Stimulated activated CD8-positive, alpha-beta memory T cell treated with anti-CD3 and anti-CD28 coated beads, Interleukin-12 subunit alpha, Interleukin-12 subunit beta, amount 100 ng/mL, for 4 hours (primary cell): ENCODE results near the gene DCP2.

Source experiments
- DNase-seq: peaks from one replicate; pipeline ENCODE4 v3.0.0-alpha.2; 2020; ENCODE audit warnings: low read depth

DCP2 gene

DNA sequence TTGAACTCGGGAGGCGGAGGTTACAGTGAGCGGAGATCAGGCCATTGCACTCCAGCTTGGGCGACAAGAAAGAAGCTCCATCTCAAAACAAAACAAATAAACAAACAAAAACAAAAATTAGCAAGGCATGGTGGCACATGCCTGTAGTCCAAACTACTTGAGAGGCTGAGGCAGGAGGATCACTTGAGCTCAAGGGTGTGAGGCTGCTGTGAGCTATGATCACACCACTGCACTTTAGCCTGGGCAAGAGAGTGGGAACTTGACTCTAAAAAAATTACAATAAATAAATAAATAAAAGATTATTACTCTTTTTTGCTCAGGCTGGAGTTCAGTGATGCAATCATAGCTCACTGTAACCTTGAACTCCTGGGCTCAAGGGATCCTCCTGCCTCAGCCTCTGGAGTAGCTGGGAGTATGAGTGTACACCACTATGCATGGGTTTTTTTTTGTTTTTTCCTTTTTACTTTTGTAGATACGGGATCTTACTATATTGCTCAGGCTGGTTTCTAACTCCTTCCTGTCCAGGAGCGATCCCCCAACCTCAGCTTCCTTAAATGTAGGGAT, 9.0 kb upstream of the DCP2 start:
- DNase-seq, result no peak

DNA sequence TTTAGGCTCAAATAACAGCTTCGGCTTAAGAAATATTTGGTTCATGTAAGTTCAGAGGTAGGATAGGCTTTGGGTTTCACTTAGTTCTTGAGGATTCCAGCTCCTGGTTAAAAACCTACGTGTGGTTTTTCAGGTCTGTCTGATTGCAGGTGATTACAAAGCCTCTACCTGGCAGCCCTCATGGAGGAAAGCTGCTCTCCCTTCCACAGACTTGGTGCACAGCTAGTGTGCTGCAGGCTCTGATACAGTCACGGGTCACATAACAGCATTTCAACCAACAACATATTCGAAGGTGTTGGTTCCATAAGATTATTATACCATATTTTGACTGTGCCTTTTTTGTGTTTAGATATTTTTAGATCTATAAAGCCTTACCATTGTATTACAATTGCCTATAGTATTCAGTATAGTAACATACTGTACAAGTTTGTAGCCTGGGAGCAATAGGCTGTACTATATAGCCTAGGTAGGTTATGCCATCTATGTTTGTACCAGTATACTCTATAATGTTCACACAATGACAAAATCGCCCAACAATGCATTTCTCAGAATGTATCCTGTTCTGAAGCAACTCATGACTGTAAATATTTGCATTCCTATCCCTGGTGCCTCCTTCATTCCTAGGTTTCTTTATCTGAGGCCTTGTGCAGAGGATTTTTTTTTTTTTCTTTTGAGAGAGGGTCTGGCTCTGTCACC, 8.0 kb upstream of the DCP2 start:
- no peak for DNase-seq

DNA sequence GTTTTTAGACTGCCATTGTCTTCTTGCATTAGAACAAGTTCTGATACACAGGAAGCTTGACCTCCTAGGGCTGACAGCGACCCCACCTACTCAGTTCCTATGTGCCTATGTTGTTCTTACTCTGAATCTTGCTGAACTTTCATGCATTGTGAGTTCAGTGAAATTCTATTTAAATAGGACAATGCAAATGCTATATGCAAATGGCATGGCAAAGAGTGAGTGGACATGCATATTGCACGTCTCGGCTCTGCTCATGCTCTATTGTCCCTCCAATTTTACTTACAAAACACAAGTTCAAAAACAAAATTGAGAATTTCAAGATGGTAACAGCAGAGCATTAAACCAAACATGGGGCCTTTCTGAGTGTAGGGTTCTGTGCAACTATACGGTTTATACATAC, 5.3 kb upstream of the DCP2 start:
- no peak for DNase-seq

DNA sequence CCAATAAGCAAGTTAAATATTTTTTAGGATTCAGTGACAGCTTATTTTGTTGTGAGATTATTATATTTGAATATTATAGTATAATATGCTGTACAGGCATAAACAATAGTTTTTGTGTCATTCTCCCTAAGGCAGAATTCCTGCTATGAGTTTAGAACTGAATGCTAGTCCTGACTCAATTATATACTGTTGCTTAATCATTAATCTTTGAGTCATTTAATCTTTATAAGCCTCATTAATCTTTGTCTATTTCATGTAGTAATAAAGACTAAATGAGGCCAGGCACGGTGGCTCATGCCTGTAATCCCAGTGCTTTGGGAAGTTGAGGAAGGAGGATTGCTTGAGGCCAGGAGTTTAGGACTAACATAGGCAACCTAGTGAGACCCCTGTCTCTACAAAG, 3.6 kb upstream of the DCP2 start:
- DNase-seq, result no peak

DNA sequence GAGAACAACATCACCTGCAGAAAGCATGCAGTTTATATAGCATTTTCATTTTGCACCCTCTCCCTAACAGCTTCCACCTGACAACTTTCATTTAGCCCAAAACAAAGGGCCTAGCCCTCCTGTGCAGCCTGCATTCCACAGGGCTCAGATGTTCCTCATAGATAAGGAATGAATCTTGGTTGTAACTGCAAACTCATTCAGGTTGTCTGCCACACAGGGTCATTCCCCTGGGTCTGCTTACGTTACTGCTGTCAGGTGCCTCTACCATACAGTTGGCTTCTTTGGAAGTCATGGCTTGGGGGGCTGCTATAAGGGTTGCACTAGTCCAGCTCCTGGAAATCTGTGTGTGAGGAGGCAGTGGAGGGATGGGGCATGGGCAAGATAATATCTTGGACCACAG, 2.7 kb upstream of the DCP2 start:
- no peak for DNase-seq

DNA sequence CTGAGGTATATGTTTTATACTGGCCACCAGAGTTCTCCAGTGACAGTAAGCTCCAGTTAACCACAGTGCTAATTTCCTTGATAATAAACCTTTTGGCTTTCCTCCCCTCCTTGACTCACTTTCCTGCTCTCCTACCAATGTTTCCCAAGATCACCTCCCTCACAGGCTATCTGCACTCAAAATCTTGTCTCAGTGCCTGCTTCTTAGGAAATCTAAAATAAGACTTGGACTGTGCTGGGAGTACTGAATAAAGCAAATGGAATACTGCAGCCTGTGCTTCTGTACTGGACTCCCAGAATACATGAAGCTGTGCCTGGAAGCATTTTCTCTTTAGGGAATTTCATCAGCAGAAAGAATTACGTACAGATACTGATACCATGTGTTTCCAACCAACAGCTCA, 1.7 kb upstream of the DCP2 start:
- no peak for DNase-seq

DNA sequence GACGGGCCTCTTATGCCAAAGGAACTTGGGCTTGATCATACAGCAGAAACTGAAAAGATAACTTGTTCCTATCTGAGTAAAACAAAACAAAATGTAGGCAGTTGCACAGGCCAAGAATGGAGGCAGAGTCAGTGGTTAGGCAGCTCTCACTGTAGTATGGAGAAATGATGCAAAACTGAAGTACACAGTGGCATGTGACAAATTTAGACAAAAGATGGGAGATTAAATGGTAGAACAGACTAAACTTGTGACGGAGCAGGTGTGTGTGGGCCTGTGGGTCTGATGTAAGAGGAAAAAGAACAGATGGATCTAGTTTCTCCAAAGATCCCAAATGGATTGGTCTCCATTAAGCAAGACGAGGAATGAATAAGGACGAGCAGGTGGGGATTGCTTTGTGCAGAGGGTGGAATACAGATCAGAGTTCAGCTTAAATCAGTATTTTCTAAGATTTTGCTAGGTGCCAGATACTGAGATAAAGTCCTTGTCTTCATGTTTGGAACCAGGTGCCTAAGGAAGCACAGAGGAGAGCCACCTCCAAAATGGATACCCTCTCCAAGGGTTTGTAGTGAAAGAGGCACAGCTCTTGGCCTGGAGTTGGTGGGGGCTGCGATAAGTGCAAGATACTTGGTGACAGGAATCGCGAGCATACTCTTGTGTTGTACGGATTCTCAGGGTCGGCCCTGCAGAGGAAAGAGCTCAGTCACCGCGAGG, 722 bp upstream of the DCP2 start:
- no peak for DNase-seq

DNA sequence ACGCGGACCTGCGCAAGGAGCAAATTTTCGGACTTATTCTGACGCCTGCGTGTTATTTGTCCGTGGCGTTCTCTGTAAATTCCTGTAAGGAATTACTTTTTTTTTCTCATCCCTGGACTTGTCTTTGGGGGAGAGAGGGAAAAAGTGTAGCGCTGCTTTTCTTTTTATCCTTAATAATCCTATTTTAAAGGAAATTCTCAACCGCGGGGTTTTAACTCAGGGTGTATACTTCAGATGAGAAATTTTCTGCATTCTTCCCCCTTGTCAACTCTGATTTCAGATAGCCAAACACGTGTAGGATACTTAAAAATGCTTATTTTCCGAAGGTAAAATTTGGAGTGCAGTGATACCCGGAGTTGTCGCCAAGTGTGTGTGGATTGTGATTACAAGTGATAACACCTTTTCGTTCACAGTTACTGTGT, 853 bp downstream of the DCP2 start:
- no peak for DNase-seq

DNA sequence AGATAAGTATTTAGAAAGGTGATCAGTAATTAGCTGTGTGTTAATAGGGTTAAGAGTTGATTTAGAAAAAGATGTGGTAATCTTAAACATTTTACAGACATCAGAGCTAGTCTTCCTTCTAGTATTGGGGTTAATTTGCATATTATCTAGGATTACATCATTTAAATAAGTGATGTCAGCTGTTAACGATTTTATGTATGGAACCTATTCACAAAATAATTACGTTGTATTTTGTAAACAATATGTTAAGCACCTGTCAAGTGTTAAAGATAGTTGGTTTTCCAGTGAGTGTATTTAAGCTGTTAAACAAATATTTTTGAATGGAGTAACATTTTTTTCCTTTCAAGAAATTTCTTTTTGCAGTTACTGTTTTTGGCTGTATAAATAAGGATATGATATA, 2.2 kb downstream of the DCP2 start:
- no peak for DNase-seq

DNA sequence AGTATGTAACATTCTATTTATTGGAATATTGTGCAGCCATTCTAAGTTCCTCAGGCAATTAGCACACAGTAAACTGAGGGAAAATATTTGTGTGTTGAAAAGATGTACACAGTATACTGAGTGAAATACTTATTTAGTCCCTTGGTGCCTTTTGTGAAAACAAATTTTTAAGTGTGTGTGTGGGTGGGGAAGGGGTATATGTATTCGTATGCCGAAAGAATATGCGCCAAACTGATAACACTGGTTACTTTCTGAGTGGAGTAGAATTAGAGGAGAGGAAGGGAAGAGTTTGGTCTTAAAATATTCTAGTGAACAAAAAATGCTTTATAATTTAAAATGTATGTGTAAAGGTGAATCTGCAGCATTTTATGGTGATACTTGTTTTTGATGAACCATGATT, 3.1 kb downstream of the DCP2 start:
- no peak for DNase-seq

DNA sequence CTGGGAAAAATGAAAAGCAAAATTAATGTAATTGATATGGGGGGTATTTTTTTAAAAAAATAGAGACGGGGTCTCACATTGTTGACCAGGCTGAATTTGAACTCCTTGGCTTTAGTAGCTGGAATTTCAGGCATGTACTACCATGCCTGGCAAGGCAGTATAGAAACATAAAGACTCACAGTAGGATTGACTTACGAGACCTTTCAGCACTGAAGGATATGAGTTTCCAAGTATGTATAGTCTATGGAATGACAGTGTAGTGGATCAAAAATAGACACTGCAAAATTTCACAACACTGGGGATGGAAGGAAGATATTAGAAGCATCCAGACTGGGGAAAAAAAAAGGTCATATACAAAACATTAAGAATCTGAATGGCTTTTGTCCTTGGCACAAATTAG, 6.8 kb downstream of the DCP2 start:
- DNase-seq, result no peak

DNA sequence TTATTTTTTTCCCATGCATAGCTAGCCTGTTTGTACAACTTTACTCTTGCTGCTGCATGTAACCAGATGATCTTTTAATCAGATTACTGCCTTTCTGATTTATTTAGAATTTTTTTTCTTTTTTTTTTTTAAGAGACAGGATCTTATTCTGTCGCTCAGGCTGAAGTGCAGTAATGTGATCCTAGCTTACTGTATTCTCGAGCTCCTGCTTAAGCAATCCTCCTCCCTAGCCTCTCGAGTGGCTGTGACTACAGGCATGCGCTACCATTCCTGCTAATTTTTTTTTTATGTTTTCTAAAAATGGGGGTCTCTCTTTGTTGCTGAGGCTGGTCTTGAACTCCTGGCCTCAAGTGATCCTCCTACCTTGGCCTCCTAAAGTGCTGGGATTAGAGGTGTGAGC, 9.6 kb downstream of the DCP2 start:
- no peak for DNase-seq

DNA sequence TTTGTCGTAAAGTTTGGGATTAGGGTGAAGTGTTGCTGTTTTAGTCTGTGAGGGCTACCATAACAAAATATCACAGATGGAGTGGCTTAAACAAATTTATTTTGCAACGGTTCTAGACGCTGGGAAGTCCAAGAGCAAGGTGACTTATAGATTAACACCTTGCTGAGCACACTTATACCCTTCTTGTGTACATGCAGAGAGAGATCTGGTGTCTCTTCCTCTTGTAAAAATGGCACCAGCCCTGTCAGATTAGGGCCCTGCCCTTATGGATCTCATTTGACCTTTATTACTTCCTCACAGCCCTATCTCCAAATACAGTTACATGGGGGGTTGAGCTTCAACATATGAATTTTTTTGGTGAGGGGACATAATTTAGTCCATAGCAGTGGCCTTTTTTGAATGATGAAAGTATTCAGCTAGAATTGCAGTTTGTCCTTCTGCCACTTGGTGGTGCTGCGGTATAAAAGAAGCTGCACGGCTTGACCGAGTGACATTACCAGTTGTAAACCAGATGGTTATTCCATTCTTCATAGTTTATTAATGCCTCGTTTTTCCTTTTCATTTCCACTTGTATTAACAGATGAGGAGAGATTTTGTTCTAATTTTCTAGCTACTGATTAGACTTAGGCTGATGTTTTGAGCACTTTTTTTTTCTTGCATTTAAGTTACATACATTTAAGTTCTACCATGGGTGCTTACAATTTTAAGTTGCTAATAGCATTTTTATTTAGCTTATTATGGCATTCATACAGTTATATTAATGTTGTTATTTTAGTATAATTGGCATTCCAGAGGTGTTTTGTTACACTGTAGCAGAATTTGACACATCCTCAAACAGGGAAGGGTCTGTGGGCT, 19.4 kb downstream of the DCP2 start:
- DNase-seq, result peak; percentile 44

DNA sequence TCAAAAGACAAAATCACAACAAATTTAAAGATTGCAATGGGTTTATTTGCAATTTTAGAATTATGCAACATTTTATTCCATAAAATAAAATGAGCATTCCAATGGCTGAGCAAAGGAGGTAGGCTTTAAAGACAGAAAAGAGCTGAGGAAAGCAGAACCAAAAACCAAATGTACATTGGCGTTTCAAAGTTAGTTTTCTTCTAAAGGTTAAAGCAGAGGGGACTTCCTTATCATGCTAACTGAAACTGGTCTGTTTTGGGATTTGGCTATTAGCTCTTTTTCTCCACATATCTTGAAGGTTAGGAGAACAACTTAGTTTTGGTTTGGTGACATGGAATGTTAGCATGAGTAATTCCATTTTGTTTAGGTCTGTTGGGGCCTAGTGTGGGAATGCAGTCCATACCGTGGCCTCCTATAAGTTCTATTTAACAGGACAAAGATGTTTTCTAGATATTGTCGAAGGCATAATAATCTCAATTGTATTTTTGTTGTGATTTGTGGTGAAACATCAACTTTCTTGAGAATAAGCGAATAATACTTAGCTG, 20.3 kb downstream of the DCP2 start:
- no peak for DNase-seq

DNA sequence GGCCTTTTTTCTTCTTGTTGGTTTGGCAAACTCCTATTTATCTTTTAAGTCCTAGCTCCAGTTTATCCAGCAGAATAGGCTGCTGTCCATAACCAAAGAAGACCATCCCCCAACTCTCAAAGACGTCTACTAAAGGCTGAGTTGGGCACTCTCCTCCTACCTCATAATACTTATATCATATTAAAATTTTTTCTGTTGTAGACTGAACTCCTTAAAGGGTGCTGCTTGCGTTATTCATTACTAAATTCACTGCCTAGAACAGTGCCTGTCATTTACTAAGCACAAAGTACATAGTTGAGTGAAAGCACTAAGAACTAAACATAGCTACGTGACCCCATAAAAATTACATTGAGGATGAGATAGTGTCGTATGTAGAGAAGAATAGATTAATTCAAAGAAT, 21.7 kb downstream of the DCP2 start:
- no peak for DNase-seq

DNA sequence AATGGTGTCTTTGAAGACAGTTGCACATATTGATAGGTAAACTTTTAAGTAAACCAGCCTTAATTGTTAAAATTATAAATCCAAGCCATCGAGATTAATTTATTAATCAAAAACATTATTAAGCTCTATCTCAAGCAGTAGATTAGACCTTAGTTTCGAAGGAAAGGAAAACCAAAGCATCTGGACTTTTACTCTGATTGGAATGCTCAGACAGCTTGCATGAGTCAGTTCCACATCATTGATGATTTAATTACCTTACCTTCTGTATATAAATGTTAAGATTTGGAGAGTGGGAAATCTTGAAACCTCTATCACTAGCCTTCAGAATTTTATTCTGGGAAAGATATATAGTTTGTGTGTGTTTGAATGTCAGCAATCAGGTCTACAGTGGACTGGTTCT, 23.9 kb downstream of the DCP2 start:
- no peak for DNase-seq

DNA sequence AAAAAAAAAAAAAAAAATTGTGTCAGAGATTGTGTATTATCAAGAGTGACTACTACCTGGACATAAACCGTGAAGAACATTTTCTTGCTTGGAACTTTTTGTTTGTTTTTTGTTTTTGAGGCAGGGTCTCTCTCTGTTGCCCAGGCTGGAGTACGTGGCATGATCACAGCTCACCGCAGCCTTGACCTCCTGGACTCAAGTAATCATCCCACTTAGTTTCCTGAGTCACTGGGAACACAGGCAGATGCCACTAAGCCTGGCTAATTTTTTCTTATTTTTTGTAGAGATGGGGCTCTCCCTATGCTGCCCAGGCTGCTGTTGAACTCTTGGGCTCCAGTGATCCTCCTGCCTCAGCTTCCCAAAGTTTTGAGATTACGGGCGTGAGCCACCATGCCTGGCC, 25.8 kb downstream of the DCP2 start:
- DNase-seq, result no peak

DNA sequence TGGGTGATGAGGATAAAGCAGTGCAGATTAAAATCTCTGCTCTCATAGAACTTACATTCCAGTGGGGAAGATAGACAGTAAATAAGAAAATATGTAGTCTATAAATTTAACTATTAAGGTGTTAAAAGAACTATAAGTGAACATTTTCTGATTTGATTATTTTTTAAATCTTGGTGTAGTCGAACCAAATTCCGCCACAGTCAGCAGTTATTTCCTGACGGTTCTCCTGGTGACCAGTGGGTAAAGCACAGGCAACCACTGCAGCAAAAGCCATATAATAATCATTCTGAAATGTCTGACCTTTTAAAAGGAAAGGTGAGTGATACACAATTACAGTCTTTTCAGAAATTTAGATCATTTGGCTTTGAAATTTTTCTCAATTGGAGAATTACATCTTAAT, 27.2 kb downstream of the DCP2 start:
- no peak for DNase-seq

DNA sequence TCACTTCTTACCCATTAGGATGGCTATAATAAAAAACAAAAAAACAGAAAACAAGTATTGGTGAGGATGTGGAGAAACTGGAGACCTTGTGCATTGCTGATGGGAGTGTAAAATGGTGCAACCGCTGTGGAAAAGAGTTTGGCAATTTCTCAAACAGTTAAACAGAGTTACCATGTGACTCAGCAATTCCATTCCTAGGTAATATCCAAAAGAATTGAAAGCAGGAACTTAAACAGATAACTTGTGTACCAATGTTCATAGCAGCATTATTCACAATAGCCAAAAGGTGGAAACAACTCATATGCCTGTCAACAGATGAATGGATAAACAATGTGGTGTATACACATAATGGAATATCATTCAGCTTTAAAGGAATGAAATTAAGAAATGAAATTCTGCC, 28.9 kb downstream of the DCP2 start:
- DNase-seq, result no peak

DNA sequence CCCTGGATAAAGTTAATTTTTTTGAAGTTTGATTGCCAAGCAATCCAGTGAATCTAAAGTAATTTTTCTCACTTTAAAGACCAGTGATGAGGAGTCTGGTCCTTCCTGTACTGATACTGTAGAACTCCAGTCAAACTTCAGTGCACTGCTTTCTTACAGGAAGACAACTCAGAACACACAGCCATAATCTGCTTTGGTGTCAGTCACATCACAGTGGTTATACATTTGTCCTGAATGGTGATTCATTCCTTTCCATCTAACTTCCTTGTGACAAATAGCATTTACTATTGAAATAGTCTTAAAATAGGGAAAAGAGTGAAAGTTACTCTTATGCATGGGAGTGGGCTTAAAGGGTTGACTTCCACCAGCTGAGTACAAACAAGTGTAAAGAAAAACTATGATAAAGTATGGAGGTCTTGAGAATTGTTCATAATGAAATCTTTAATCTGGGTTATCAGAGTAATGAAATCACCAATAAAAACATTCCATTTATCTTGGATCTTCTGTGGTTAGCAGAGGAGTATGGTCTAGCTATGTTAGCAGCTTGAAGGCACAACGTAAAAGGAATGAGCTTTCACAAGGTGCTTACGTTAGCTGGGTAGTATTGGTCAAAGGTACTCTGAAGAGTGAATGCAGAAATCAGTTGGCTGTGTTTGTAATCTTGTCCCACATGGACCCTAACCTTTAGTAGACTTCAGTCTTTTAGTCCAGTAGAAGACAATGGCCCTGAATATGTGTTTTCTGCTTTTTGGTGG, 41.5 kb downstream of the DCP2 start:
- no peak for DNase-seq

DNA sequence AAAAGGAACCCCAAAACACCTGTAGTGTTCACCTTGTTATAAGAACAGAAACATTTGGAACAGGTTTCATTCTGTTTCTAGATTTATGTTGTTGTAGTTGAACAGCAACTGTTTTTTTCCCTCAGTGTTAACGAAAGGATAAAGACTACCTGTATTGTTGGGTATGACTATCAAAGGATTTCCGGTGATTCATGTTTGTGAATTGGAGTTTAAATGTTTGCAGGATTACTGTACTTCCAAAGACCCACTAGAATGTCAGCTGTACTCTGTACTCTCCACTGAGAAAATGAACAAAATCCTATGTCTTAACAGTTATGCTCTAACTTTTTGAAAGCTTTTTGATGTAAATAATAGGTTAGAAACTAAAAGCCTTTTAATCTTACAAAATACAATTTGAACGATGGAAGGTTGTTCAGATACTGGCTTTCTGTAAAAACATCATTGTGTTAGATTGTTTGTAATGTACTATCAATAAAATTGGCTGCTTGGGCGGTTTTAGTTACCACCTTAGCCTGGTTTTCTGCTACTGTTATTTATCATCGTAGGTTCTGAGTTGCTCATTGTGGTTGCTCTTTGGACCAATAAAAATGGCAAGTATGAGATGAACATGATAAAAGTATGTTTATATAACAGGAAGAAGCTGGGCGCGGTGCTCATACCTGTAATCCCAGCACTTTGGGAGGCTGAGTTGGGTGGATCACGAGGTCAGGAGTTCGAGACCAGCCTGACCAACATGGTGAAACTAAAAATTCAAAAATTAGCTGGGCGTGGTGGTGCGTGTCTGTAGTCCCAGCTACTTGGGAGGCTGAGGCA, 44.1 kb downstream of the DCP2 start:
- DNase-seq, result no peak
